ENCODE data around the gene KCNQ1OT1.

KCNQ1OT1 gene

GRCh38 chr11:2699531-2700414 lies at the start of gene KCNQ1OT1:
Gene KCNQ1OT1 (minus strand): TSS chr11:2699994.
- peak; percentile 69 for DNase-seq (ENCODE audit: low read depth in 2 of 2)

DNA sequence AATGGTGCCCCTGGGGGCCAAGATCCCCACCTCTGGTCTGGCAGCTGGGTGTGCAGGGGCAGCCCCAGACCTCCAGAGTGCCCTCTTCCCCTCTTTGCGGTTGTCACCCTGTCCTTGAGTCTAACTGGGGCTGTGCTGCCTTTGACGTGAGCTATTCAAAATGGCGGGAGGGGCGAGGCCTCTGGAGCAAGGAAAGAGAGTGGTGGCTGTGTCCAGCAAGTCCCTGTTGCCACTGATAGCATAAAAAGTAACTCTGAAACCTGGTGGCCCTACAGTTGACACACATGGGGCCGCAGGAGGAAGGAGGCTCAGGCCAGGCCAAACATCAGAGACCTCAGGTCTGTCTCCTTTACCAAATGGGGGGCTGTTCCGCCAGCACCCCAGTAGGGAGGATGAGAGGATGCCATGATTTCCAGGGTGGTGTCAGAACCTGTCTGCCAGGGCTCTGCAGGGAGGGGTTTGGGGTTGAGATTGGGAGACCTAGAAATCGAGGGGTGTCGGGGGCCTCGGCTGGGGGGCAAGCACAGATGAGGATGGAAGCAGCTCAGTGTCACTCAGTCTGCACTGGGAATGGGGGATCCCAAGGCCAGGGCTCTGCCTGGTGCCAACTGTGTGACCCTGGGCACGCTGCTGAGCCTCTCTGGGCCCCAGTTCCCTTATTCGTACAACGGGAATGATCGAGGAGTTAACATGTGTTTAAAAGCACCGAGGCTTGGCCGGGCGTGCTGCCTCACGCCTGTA lies 49.2 kb upstream of the KCNQ1OT1 start:
- DNase-seq (ENCODE audit: low read depth in 2 of 2) = no peak

- DNase-seq (ENCODE audit: low read depth in 2 of 2) = no peak
Observed at GRCh38 chr11:2748061-2748813, 48.4 kb upstream of the KCNQ1OT1 start.

DNA sequence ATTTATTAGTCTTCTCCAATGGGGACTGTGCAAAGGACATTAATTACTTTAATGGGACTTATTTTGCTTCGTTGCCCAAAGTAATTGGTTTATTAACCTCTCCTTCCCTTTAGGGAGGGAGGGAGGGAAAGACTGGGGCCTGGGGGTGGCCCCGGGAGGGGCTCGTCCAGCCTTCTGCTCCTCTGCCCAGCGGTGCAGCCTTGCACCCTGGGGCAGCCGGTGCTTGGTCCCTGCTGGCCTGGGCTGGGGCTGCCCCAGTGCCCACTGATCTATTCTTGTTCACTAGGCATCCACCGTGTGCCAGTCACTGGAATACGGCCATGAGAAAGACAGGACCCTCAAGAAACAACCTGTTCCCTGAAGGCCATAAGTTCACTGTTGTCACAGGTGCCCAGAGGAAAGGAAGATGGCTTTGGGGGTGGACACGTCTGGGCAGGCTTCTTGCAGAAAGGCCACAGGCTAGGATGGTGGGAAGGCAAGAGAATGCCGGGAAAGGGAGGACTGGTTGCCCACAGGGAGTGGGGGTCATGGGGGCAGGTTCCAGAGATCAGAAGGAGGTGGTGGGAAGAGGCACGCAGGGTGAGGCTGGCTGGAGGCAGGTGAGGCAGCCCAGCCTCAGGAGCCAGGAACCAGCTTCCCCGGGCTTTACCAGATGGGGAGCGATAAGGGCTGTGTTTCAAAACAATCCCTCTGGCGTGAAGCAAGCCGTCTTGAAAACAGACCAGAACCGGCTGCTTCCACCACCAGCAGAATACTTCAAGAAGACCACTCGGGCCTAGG lies 47.6 kb upstream of the KCNQ1OT1 start:
- no peak for DNase-seq (ENCODE audit: low read depth in 2 of 2)

DNA sequence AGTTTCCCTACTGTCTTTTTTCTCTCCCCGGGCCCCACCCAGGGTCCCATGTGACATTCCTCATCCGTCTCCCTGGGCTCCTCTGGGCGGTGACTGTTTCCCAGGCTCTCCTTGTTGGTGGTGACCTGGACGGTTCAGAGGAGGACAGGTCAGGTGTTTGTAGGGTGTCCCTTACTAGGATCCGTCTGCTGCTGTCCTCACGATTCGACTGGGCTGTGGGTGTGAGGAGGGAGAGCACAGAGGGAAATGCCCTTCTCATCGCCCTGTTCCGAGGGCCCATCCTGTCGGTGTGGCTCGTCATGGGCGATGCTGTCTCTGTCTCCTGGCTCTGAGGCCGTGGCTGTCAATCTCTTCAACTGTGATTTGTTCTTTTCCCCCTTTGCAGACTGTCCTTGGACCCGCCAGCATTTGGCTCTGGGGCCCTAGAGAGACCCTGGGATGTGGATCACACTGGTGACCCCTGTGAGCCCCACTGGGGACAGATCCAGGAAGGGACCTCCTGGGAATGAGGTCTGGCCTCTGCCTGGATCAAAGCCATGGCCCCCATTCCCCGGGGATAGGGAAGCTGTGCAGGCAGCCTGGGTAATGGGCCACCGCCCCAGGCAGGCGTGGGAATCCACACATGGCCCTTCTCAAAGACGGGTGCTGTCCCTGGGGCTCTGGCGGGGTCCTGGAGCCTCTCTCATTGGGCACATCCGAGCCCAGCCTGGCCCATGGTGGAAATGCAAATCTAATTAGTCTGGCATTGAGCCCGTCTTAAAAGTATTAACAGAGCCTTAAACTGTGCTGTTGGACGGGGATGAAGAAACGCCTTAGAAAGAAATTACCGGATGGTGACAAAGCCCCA lies 46.8 kb upstream of the KCNQ1OT1 start:
- DNase-seq (ENCODE audit: low read depth in 2 of 2) = no peak

GRCh38 chr11:2745511-2745910 lies 45.7 kb upstream of the KCNQ1OT1 start:
- no peak for DNase-seq (ENCODE audit: low read depth in 2 of 2)

DNA sequence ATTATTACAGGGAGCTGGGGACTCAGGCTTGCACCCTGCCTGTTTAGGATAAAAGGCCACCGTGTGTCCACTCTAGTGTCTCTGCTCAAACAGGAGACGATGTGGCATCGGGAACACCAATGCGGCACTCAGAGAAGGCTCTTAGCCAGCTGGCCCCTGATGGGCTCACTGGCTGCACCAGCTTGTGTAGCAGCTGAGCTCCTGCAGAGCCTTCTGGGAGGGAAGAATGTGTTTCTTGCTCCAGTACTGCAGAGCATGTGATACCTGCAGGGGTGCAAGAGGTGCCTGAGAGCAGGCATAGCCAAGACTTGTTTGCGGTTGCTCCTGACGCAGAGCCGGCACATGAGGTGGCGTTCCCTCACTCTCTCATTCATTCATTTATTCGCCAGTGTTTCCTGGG lies 44.4 kb upstream of the KCNQ1OT1 start:
- DNase-seq (ENCODE audit: low read depth in 2 of 2) = no peak

DNA sequence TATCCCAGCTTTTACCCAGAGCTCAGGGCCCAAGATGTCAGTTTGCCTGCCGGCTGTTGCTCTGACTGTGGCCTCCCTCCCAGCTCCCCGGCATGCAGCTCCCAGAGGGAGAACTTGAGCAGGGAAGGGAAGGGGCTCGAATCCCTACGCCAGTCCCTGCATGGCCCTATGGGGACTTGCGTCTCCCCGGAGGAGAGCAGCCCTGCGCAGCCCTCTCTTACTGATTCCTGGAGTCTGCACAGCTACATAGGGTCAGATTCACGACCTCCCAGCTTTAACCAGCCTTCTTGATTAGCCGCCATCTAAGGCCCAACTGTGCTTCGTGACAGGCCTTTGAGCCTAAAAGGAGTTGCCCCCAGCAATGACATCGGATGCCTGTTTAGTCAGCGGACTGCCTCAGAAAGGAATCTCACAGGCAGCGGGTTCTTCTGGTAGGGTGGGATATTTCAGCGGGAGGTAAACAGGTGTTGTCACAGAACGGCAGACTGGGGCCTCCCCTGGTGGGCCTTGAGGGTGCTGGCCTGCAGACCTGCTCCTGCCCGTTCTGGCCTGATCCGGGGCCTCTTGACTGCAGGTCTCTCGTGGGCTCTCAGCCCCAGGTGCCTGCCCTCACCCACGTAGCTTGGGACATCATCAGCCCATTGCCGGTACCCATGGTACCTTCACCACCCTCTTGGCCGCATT lies 43.8 kb upstream of the KCNQ1OT1 start:
- DNase-seq (ENCODE audit: low read depth in 2 of 2) = no peak

DNA sequence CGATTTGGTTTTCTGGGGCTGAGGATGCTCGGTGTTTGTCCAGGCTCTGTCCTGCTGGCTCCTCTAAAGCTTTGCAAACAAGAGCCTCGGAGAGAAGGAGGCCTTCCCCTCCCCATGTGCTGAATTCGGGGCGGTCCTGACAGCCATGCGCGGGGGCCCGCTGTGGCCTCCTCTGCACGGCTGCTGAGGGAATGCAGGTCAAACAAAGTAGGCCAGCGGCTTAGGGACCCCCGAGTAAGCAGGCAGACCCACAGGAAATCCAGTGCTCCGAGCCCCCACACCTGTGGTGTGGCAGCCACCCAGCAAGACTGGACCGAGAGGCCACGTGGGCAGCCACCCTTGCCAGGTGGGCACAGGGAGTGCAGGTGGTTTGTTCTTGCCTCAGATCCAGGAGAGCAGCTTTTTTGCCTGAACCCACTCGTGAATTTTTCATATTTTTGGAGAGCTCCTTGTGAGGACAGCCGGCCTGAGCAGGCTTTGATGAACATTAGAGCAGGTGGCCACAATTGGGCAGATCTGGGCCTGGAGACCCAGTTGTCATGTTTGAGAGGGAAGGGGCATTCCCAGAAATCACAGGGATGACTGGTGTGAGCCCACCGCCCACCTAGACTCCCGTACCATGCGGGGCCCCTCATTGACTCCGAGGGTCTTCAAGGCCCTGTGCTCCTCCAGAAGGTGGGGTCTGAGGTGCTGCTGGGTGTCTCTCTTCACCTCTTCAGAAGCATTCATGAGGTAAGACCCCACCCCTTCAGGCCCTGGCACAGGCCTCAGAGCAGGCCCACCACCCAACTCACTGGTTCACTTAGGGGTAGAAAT lies 43.0 kb upstream of the KCNQ1OT1 start:
- no peak for DNase-seq (ENCODE audit: low read depth in 2 of 2)

DNA sequence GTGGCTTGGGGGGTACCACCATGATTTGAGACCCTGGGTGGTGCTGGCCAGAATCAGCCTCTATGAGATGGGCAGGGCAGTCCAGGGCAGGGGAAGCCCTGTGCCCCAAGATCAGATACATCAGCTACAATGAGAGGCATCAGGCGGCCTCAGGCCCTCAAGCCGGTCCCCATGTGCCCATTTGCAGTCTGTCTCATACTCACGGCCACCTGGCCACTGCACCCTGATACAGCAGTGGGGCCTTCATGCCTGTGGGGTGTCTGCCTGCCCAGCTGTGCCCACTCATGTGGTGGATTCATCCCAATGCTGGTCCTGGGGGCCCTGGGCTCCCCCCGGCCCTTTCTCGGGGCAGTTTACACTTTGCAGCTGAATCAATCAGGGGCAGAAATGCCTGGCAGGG lies 42.4 kb upstream of the KCNQ1OT1 start:
- no peak for DNase-seq (ENCODE audit: low read depth in 2 of 2)

GRCh38 chr11:2741377-2742131 lies 41.8 kb upstream of the KCNQ1OT1 start:
- no peak for DNase-seq (ENCODE audit: low read depth in 2 of 2)

DNA sequence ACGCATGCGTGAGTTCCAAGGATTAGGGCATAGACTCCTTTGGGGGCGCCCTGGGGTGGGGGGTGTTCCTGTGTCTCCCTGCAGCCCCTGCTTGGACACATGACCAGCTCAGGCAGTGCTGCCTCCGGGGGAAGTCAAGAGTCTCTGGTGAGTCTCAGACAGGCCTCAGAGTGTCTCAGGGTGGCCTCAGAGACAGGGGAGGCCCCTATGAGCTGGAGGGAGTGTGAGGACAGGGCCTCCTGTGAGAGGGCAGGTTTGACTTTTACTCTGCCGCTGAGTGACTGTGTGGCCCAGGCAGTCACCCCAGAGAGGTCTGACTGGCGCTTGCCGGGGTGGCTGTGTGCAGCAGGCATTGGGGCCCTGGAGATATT lies 41.2 kb upstream of the KCNQ1OT1 start:
- DNase-seq (ENCODE audit: low read depth in 2 of 2) = no peak

- no peak for DNase-seq (ENCODE audit: low read depth in 2 of 2)
Observed at GRCh38 chr11:2740275-2740940, 40.6 kb upstream of the KCNQ1OT1 start.

- DNase-seq (ENCODE audit: low read depth in 2 of 2) = no peak
Observed at GRCh38 chr11:2739531-2740274, 39.9 kb upstream of the KCNQ1OT1 start.

DNA sequence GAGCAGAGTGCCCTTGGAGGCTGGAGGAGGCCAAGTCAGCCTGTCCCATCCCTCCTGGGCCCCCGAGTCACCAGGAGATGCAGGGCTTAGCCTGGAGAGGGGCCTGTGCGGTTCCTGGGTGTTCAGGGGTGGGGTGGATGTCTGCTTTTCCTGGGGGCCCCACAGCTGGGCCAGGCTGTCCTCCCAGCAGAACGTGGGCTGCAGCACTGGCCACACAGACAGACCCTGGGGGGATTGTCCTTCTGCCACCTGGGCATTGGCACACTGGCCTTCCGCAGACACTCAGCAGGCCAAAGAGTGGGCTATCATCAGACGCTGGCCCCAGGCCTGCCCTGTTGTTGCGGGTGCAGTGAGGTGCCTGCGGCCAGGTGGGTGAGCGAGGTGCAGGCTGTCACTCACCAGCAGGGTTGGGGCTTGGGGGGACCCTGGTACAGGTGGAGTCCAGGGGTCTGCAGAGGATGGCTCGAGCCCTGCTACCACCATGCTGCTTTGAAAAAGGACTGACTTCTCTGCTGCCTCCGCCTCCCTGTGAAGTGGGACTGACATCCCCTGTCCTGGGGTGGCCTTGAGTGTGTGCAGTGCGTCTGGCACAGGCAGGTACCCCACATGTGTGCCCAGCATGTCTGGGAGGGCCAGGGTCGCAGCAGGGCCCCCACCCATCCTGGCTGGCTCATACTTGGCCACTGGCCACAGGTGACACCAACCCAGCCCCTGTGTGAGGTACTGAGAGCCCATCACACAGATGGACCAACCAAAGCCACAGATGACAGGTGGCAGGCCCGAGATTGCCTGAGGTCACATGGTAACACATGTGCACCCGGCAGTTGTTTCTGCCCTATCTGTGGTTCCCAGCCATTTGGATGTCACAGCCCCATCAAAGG lies 39.0 kb upstream of the KCNQ1OT1 start:
- DNase-seq (ENCODE audit: low read depth in 2 of 2) = no peak

- DNase-seq (ENCODE audit: low read depth in 2 of 2) = no peak
Observed at GRCh38 chr11:2737866-2738265, 38.1 kb upstream of the KCNQ1OT1 start.
